Inflammatory macrophage treated with lipopolysaccharide for 1 hour (primary cell): Measurements from ENCODE around the gene CCL7.

Experiments used
- DNase-seq, 2 donors: peaks; one replicate each; pipeline ENCODE4 v3.0.0-alpha.2; 2020 to 2022

Gene CCL7

DNA sequence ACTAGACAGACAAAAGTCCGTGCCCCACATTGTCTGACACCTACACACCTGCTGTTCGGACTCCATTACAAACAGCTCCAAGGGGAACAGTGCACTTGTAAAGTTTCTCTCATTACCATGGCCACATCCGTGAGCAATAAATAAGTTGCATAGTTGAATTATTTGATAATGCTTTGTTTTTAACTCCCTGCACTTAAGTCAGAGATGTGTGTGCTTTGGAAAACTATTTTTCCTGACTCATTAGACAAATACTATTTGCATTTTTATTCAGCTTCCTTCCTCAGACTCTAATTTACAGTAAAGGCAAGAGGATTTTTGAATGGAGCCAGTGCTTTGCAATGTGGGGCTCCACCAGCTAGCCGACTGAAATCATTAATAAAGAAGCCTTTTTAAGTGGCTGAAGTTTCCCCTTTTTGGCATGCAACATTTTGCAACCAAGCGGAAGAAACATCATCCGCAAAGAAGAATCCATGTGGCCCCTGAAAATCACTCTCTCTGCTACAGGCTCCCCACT lies 21.5 kb upstream of the CCL7 start:
- peak; percentile 85 to 88 for DNase-seq

DNA sequence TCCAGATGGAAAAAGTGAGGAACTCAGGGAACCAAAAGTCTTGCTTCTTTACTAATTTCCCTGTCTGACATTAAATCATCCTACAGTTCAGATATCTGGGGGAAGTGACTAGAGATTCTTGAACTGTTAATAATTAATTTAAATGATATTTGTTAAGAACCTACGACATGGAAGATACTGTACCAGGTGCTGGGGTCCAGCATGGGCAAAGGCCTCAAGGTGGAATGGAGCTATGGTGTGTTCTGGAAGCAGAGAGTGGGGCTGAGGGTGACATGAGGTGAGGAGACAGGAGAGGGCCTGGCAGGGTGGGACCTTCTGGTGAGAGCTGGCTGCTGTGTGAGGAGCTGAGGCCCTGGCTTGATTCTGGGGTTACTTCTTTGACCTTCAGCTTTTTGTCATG lies 21.0 kb upstream of the CCL7 start:
- no peak for DNase-seq

DNA sequence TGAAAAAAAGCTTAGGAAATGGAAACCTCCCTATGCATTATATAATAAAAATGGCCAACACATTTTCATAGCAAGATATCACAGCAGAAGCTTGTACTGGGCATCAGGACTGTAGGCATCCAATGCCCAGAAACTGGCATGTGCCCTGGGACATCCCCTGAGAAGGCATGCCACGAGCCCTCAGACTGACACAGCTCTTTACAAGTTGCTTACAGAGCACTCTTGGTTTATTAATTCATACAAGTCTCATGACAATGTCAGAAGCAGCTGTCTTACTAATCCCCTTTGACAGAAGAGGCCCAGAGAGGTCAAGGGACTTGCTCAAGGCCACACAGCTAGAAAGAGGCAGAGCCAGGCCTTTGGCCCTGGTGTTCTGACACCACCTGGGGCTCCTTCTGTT lies 20.5 kb upstream of the CCL7 start:
- DNase-seq = peak; percentile 76 to 91

DNA sequence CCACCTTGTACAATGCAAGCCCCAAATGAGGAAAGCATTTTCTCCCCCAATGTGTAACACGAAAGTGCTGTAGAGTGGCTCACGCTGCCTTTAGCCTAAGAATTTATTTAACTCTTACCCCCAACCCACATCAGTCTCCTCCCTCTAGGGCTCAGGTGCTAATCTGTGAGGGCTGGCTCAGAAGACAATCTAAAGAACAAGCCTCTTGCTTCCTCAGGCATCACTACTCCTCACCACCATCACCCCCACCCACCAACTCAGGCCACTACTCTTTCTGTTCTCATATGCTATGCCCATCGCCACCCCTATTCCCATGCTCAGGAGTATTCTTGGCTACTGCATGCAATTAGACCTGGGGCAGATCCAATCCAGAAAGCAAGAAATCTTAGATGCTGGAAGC lies 18.8 kb upstream of the CCL7 start:
- no peak for DNase-seq

DNA sequence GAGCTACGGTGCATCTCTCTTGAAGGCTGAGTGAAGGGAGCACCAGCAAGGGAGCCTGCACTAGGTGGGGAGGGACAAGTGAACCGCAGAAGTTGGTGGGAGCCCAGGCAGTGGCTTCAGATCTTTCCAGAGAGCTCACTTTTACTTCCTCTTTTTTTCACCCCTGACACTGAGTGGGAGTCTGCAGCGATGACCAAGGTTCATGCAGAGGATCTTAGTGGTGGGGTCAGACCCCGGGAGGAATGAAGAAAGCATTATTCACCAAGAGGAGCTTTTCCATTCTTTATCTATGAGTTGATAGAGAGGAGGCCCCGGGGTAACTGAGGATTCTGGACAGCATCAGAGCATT lies 18.0 kb upstream of the CCL7 start:
- peak; percentile 86 to 96 for DNase-seq

DNA sequence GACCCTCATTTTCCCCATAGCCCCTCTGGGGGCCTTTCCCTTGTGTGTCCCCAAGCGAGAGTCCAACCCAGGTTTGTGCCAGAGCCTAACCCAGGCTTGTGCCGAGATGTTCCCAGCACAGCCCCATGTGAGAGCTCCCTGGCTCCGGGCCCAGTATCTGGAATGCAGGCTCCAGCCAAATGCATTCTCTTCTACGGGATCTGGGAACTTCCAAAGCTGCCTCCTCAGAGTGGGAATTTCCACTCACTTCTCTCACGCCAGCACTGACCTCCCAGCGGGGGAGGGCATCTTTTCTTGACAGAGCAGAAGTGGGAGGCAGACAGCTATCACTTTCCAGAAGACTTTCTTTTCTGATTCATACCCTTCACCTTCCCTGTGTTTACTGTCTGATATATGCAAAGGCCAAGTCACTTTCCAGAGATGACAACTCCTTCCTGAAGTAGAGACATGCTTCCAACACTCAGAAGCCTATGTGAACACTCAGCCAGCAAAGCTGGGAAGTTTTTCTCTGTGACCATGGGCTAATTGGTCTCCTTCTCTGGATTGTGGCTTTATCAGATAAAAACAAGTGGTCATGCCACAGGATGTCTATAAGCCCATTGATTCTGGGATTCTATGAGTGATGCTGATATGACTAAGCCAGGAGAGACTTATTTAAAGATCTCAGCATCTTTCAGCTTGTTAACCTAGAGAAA lies 17.4 kb upstream of the CCL7 start:
- DNase-seq = peak; percentile 85 to 93

DNA sequence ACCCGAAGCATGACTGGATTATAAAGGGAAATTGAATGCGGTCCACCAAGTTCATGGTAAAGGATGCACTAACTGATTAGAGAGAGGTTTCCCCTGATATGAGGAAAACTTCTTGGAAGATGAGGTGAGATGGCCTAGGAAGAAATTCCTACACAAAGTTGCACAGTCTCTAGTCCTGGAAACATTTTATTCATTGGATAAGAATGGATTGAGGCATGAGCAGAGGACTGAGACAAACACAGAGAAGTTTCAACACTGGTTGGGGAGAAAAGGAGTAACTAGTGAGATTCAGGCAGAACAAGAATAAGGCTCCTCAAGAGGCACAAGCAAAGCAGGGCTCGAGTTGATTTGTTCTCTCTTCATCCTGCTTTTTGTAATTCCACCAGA lies 16.9 kb upstream of the CCL7 start:
- no peak for DNase-seq

DNA sequence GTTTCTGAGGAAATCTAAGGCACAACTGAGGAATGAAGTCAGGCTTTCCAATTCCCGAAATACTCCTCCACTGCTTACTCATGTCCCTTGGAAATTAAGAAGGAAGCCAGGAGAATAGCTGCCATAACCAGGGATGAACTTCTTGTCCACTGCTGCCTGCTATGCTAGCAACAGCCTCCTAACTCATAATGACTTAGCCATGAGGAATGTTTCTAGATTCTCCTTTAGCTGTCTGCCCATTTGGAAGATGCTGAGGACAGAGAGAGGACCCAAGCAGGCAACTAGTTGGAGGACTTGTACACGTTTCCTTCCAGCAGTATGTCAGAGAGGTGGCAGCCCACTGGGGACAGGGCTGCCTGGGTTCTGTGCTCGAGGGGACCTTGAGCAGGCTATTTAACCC lies 15.9 kb upstream of the CCL7 start:
- DNase-seq = no peak

DNA sequence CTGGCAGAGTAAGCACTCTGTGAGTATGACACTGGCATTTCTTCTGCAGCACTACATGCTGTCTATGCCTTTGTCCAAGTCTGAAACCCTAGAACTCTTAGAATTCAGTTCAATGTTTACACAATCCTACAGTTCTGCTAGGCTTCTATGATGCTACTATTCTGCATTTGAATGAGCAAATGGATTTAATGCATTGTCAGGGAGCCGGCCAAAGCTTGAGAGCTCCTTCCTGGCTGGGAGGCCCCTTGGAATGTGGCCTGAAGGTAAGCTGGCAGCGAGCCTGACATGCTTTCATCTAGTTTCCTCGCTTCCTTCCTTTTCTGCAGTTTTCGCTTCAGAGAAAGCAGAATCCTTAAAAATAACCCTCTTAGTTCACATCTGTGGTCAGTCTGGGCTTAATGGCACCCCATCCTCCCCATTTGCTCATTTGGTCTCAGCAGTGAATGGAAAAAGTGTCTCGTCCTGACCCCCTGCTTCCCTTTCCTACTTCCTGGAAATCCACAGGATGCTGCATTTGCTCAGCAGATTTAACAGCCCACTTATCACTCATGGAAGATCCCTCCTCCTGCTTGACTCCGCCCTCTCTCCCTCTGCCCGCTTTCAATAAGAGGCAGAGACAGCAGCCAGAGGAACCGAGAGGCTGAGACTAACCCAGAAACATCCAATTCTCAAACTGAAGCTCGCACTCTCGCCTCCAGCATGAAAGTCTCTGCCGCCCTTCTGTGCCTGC lies 15.2 kb upstream of the CCL7 start, which contains the start of gene CCL2:
Gene CCL2, plus strand, starts transcription at position 635 of the 730 bp plus-strand sequence. Its CDS starts 65 bp downstream, at position 700.
- peak; percentile 54 to 68 for DNase-seq

DNA sequence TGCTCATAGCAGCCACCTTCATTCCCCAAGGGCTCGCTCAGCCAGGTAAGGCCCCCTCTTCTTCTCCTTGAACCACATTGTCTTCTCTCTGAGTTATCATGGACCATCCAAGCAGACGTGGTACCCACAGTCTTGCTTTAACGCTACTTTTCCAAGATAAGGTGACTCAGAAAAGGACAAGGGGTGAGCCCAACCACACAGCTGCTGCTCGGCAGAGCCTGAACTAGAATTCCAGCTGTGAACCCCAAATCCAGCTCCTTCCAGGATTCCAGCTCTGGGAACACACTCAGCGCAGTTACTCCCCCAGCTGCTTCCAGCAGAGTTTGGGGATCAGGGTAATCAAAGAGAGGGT lies 14.7 kb upstream of the CCL7 start:
- no peak for DNase-seq

DNA sequence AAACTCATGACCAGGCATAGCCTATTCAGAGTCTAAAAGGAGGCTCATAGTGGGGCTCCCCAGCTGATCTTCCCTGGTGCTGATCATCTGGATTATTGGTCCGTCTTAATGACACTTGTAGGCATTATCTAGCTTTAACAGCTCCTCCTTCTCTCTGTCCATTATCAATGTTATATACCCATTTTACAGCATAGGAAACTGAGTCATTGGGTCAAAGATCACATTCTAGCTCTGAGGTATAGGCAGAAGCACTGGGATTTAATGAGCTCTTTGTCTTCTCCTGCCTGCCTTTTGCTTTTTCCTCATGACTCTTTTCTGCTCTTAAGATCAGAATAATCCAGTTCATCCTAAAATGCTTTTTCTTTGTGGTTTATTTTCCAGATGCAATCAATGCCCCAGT lies 14.2 kb upstream of the CCL7 start:
- DNase-seq = no peak

DNA sequence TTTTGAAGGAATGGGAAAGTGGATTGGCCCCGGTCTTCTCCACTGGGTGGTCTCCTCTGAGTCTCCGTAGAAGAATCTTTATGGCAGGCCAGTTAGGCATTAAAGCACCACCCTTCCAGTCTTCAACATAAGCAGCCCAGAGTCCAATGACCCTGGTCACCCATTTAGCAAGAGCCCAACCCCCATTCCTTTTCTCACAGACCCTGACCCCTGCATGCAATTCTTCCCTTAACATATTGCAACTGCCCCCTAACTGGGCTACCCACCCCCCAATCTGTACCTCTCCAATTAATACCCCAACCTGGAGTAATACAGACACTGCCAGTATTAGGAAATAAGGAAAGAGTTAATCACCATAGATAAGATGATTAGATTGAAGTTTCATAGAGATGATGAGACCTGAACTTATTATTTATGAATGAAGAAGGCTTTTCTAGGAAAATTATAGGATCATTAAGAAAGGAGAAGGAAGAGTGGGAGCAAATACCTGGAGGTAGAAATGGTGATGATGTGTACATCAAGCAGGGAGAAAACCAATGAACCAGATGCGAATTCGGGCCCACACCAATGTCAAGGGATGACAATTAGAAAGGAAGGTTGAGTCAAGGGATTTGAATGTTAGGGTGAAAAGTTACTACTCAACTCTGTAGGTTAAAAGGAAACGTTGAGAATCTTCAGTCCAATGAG lies 12.6 kb upstream of the CCL7 start:
- no peak for DNase-seq

DNA sequence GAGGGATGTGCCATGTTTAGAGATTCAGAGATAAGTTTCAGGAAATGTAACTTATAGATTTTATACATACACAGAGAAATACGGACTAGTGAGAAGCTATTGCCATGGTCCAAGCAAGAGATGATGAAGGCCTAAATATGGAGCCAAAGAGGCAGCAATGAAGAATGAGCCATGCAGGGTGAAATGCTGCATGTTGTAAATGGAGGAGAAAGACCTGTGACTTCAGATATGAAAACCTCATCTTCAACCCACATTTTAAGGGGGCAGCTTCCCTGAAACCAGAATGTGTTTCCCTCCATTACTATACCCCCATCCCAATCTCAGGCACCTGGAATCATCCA lies 12.1 kb upstream of the CCL7 start:
- no peak for DNase-seq

DNA sequence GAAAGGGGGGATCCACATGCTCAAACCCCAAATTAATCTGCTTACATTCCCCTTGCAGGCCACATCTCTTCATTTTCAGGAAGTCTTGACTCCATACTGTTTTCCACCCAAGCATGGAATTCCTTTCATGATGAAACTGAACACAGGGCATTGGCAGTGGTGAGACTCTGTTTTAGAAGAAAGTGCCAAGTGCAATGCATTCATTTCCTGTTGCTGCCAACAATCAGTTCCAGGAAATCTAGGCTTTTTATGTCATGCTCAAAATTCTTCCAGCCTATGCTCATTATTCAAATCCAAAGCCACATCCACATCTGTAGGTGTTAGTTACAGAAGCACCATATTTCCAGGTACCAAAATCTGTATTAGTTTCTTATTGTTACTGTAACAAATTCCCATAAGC lies 10.9 kb upstream of the CCL7 start:
- peak; percentile 24 to 41 for DNase-seq

DNA sequence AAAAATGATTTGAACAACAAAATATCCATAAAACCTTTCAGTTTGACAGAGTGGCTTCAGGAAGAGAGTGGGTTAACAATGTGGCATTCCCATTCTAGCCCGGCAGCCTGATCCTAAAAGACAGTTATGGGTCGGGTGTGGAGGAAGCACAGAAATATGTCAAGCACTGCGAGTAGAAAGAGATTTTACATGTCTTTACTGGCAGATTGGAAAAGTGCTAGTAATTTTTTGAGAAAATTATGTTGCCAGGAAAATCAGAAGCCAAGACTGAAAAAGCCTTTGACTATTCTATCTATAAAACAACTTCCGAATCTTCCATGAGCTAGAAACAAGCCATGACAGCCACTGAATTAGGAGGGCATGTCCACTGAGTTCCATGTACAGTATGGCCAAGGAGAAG lies 9.2 kb upstream of the CCL7 start:
- DNase-seq = no peak

DNA sequence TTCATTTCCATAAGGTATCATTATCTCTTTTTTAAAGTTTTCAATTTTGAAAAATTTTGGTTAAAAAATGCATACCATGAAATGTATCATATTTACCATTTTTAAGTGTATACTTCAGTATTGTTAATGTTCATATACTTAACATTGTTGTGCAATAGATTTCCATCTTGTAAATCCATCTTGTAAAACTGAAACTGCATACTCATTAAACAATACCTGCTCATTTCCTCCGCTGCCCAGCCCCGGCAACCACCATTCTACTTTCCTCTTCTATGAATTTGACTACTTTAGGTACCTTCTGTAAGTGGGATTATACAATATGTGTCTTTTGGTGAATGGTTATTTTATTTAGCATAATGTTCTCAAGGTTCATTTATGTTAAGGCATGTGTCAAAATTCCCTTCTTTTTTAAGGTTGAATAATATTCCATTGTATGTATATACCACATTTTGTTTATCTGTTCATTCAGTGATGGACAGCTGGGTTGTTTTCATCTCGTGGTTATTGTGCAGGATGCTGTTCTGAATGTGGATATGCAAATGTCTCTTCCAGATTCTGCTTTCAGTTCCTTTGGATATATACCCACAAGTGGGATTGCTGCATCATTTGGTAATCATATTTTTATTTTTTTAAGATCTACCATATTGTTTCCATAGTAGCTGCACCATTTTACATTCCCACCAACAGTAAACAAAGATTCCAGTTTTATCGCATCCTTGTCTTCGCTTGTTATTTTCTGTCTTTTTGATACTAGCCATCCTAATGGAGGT lies 8.3 kb upstream of the CCL7 start:
- DNase-seq = peak in 1 of 2 donors; percentile 46

DNA sequence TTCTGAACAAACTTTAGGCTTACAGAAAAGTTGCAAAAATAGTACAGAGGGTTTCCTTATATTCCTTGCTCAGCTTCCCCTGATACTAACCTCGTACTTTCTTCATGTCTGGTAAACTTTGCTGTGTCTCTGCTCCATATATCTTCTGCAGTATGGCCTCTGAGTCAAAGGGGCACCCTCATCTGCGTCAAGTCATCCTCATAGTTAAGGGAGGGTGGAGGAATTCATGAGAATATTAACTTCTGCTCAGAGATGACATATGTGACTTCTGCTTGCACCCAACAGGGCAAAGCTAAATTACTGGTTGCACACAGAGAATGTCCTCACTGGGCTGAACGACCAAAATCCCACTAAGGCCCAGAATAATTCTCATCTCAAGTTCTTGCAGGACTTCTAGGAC lies 4.3 kb upstream of the CCL7 start:
- peak; percentile 55 to 67 for DNase-seq

DNA sequence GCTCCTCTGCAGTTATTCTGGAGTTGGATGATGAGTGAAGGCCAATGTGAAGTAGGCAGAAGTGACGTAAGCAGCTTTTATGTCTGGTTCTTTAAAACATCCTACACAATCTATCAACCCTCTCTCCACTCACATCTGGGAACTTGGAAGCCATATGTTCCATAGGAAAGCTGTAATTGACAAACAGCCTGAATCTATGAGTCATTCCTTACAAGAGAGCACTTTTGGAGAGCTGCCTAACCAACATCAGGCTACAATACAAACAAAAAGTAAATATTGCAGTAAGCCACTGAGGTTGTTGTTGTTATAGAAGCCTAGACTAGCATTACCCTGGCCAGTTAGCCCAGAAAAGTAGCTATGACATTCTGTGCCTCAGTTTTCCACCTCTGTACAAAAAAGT lies 5.9 kb downstream of the CCL7 start:
- peak in 1 of 2 donors; percentile 60 for DNase-seq

DNA sequence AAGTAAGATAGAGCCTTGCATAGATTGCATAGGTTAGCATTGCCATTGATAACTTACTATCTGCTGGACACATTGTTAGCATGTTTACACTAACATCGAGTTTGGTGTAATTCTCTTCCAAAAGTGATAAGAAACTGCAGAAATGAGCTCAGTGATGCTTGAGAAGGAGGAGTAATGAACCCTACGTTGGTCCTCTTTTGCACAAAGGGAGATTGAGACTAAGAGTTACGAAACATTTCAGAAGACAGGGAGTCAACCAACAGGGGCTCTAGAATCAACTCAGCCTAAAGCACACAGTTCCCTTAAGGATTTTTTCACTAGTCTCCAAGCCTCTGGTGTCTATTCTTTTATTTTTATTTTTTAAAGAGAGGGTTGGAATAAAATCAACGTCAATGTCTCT lies 6.8 kb downstream of the CCL7 start:
- no peak for DNase-seq

DNA sequence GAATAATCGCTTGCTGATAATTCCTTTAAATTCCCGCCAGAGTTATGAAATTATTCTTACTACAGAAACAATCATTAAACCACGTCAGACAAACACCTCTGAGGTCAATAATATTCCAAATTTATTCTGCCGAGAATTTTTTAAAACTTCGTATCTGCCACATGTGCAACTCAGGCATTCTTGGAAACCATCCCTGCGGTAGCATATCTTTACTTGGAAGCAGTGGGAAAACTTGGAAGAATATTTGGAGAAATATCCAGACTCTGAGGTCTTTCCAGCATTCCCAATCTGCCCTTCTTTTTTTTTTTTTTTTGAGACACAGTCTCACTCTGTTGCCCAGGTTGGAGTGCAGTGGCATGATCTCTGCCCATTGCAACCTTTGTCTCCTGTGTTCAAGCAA lies 13.6 kb downstream of the CCL7 start:
- no peak for DNase-seq

DNA sequence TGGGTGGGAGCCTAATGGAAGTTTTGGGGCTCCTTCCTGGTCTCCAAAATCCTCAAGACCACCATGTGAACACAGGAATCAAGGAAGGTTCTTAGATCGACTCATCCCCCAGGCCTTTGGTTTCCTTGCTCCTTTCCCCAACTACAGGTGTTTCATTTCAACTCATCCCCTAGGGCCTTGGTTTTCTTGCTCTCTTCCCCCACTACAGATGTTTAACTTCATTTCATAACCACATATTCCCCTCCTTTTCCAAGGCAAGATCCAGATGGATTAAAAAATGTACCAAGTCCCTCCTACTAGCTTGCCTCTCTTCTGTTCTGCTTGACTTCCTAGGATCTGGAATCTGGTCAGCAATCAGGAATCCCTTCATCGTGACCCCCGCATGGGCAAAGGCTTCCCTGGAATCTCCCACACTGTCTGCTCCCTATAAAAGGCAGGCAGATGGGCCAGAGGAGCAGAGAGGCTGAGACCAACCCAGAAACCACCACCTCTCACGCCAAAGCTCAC lies 15.3 kb downstream of the CCL7 start, which contains the start of gene CCL11:
Gene CCL11, plus strand, starts transcription at position 457 of the 507 bp plus-strand sequence. CDS start 67 bp downstream, outside the sequence.
- no peak for DNase-seq

DNA sequence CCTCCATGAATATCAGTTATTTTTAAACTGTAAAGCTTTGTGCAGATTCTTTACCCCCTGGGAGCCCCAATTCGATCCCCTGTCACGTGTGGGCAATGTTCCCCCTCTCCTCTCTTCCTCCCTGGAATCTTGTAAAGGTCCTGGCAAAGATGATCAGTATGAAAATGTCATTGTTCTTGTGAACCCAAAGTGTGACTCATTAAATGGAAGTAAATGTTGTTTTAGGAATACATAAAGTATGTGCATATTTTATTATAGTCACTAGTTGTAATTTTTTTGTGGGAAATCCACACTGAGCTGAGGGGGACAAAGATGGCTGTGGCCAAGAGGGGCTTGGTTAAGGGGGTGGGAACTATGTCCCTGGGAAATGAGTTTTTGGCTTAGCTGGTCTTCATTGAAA lies 17.9 kb downstream of the CCL7 start:
- no peak for DNase-seq

DNA sequence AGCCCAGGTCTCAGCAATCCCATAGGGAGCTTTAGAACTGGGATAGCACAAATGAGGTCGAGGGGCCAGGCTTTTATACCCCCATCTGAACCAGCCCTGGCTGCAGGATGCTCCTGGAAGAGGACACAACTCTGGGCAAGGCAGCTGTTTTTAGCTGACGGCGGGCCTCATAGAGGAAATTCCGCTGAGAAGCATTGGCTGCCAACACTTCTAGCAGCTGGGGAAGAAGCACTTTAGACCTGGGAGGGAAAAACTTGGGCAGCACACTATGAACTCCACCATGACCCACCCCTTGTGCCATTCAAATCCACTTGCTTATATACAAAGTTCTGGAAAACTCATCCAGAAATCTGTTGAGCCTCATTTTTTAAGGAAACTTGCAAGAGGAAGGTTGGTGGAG lies 20.6 kb downstream of the CCL7 start:
- DNase-seq = no peak
